Hematopoietic multipotent progenitor cell treated with erythropoietin and hydrocortisone succinate and interleukin-3 and kit ligand, for 8 days (in vitro differentiated cells): ENCODE measurements around the gene ZNF579.

ENCODE experiments used
- DNase-seq: peaks from one replicate; pipeline ENCODE4 v3.0.0-alpha.2; 2015

The ZNF579 gene

DNA sequence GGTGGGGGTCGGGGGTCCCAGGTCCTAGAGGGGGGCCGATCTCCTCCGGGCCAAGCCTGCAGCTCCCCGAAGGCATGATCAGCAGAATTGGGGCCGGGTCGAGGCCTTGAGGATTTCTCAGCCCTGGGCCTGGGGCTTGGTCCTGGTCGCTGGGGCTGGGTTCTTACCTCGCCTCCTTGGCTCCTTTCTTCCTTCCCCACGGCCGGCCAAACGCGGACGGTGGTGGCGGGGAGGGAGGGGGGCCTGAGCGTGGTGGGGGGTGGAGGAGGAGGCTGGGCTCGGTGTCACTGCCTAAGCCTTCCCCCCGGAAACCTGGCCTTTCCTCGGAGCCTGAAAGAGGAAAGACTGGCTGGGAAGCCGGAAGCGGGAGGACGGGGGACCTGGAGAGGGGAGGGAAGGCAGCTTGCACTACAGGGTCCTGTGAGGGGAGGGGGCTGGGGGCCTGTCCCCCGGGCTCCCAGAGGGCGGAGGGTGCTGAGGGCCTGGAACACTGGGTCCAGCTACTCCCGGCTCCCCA, at the start of gene ZNF579:
Gene ZNF579 (minus strand): TSS at position 221 of the 517 bp plus-strand sequence. CDS start 1,209 bp downstream, outside the sequence.
- peak; percentile 83 for DNase-seq

DNA sequence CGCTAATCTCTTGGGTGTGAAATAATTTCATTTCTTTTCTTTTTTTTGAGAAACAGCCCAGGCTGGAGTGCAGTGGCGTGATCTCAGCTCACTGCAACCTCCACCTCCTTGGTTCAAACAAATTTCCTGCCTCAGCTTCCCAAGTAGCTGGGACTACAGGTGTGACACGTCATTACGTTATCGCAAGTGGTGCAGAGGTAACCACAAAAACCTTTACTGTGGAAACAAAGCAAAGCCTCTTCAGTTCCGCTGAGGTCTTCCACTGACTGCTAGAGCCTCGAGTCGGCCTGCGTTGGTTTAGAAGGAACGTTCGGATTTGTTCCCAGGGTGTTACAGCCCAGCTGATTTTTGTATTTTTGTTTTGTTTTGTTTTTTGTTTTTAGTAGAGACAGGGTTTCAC, 45.7 kb upstream of the ZNF579 start:
- no peak for DNase-seq

DNA sequence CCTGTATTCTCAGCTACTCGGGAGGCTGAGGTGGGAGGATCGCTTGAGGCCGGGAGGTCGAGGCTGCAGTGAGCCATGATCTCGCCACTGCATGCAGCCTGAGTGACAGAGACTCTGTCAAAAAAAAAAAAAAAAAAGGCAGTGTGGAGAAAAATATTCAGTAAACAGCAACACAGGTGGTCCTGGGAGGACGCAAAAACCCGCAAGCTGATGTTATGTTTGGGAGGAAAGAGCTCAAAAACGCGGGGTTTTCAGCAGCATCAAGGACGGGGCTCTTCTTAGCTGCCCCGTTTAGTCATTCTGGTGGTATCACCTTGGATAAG, 44.3 kb upstream of the ZNF579 start:
- no peak for DNase-seq

DNA sequence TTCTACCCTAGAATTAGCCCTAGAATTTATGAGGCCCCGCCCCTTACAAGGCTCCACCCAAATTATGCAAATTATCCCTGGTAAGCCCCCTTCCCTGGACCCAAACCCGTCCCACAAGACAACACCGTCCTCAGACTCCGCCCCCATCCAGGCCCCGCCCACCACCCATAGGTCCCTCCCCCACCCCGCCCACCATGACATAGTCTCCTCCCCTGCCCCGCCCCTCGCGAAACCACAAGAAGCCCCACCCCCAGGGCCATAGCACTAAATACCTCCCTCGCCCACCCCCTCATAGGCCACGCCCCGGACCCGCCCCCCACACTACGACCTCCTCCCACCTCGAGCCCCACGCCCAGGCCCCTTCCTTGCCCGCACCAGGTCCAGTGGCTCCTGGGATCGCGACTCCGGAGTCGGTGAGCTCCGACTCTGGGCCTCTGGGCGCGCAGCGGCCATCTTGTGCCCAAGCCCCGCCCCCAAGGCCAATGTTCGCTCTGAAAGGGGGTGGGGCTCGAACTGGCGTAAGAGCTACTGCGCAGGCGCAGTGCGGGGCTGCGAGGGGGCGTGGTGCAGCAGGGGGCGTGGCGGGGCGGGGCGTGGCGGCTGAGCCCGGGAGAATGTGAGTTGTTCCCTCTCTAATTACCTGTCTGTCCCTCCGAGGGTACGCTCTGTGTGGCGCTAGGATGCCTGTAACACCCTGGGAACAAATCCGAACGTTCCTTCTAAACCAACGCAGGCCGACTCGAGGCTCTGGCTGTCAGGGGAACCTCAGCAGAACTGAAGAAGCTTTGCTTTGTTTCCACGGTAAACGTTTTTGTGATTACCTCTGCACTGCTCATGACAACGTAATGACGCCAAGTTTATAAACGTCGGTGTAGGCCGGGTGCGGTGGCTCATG, 43.7 kb upstream of the ZNF579 start, which contains the start of gene ZNF784:
Gene ZNF784 (minus strand): TSS at position 458 of the 895 bp plus-strand sequence. CDS start 5 bp downstream, at position 453.
- DNase-seq, result peak; percentile 91

- DNase-seq, result peak; percentile 39
Observed at GRCh38 chr19:55623561-55623960, 42.9 kb upstream of the ZNF579 start.

DNA sequence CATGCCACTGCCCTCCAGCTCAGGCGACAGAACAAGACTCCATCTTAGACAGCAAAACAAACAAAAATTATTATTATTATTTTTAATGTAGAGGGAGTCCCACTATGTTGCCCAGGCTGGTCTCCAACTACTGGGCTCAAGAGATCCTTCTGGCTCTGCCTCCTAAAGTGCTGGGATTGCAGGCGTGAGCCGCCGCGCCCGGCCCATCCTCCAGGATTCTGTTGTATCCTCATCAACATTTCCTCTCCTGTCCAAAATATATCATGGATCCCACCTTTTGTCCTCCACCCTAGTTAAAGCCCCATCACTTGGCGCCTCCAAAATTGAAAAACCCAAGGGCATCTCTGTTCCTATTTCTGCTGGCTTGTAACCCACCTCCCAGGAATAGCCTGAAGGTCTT, 42.5 kb upstream of the ZNF579 start:
- DNase-seq, result no peak

DNA sequence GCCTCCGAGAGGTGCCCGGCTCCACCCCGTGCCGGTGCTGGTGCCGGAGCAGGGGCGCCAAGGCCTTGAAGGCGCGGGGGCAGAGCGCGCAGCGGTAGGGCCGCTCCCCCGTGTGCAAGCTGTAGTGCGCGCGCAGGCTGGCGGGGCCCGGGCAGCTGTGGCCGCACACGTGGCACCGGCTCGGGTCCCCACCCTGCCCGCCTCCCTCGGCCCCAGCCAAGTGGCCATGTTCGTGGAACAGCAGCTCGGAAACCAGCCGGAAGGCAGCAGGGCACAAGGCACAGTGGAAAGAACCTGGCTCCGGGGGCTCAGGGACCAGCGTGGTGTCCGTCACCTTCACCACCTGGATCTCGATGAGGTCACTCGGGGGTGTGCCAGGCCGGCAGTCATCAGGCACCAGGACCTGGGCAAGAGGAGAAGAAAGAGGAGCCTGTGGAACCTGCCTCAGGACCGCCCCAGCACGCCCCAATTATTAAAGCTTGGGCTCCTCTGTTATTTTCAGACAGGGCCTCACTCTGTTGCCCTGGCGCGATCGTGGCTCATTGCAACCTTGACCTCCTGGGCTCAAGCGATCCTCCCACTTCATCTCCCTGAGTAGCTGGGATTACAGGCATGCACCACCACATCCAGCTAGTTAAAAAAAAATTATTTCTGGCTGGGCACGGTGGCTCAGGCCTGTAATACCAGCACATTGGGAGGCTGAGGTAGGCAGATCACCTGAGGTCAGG, 41.8 kb upstream of the ZNF579 start:
- no peak for DNase-seq

GRCh38 chr19:55621673-55622231, 41.1 kb upstream of the ZNF579 start:
- DNase-seq, result no peak

GRCh38 chr19:55621205-55621672, 40.6 kb upstream of the ZNF579 start:
- DNase-seq, result no peak

DNA sequence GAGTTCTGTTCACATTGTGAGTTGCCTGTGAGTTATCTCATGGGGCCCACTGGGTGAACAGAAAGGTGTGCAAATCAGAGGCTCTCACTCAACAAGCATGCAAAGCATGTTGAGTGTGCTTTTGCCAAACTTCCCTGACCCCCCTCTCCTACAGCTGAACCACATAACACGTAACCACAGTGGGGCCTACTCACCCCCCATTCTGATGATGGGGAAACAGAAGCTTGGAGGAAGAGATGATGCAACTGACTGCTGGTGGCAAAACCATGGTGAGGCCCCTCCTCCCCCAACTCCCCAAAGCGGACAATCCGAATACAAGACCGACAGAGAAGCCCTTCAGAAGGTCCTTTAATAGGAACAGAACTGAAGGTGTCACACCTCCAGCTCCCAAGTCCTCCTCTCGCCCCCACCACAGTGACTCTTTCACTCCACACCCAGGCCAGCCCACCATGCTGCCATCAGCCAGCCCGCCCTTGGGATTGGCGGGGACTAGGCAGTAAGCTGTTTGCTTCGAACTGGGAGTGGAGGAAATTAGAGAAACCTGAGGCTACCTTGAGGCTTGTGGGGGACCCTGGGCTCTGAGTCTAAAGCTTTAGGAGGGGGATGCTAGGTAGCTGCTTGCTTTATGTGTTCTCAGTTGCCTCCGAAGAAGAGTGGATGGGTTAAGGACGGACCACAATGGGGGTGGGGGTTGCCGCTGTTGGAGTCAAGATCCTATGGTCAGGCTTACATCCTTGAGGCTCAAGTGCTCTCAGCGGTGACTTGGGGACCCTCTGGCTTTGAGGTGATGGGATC, 40.0 kb upstream of the ZNF579 start:
- peak; percentile 38 for DNase-seq

GRCh38 chr19:55619286-55619685, 38.6 kb upstream of the ZNF579 start:
- no peak for DNase-seq

GRCh38 chr19:55618426-55618825, 37.8 kb upstream of the ZNF579 start:
- no peak for DNase-seq

GRCh38 chr19:55617426-55617825, 36.8 kb upstream of the ZNF579 start:
- DNase-seq, result no peak

DNA sequence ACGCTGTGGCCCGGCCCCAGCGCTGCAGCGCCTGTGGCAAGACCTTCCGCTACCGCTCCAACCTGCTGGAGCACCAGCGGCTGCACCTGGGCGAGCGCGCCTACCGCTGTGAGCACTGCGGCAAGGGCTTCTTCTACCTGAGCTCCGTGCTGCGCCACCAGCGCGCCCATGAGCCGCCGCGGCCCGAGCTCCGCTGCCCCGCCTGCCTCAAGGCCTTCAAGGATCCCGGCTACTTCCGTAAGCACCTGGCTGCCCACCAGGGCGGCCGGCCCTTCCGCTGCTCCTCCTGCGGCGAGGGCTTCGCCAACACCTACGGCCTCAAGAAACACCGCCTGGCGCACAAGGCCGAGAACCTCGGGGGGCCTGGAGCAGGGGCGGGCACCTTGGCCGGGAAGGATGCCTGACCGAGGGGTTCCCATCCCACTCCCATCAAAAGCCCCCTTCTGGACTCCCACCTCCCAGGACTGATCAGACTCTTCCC, 35.8 kb upstream of the ZNF579 start:
- DNase-seq, result no peak

DNA sequence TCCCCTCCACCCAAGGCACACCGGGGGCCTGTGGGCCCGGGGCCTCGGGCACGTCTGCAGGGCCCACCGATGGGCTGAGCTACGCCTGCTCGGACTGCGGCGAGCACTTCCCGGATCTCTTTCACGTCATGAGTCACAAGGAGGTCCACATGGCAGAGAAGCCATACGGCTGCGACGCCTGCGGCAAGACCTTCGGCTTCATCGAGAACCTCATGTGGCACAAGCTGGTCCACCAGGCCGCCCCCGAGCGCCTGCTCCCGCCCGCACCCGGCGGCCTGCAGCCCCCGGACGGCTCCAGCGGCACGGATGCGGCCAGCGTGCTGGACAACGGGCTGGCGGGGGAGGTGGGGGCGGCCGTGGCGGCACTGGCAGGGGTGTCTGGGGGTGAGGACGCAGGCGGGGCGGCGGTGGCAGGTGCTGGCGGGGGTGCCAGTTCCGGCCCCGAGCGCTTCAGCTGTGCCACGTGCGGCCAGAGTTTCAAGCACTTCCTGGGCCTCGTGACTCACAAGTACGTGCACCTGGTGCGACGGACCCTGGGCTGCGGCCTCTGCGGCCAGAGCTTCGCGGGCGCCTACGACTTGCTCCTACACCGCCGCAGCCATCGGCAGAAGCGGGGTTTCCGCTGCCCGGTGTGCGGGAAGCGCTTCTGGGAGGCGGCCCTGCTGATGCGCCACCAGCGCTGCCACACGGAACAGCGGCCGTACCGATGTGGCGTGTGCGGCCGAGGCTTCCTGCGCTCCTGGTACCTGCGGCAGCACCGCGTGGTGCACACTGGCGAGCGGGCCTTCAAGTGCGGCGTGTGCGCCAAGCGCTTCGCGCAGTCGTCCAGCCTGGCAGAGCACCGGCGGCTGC, 35.1 kb upstream of the ZNF579 start:
- DNase-seq, result no peak

DNA sequence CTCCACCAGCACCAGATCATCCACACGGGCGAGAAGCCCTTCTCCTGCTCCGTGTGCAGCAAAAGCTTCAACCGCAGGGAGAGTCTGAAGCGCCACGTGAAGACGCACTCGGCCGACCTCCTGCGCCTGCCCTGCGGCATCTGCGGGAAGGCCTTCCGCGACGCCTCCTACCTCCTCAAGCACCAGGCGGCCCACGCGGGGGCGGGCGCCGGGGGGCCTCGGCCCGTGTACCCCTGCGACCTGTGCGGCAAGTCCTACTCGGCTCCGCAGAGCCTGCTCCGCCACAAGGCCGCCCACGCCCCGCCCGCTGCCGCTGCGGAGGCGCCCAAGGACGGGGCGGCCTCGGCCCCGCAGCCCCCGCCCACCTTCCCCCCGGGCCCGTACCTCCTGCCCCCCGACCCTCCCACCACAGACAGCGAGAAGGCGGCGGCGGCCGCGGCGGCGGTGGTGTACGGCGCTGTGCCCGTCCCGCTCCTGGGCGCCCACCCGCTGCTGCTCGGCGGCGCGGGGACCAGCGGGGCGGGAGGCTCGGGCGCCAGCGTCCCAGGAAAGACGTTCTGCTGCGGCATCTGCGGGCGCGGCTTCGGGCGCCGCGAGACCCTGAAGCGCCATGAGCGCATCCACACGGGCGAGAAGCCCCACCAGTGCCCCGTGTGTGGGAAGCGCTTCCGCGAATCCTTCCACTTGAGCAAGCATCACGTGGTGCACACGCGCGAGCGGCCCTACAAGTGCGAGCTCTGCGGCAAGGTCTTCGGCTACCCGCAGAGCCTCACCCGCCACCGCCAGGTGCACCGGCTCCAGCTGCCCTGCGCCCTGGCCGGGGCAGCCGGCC, 34.3 kb upstream of the ZNF579 start:
- no peak for DNase-seq

DNA sequence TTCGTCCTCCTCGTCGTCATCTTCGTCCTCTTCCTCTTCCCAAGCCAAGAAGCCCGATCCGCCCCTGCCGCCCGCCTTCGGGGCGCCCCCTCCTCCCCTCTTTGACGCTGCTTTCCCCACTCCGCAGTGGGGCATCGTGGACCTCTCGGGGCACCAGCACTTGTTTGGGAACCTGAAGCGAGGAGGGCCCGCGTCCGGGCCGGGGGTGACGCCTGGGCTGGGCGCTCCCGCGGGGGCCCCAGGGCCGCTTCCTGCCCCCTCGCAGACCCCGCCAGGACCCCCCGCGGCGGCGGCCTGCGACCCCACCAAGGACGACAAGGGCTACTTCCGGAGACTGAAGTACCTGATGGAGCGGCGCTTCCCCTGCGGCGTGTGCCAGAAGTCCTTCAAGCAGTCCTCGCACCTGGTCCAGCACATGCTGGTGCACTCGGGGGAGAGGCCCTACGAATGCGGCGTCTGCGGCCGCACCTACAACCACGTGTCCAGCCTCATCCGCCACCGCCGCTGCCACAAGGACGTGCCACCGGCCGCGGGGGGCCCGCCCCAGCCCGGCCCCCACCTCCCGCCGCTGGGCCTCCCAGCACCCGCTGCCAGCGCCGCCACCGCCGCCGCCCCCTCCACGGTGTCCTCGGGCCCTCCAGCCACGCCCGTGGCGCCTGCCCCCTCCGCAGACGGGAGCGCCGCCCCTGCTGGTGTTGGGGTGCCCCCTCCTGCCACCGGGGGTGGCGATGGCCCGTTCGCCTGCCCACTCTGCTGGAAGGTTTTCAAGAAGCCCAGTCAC, 33.5 kb upstream of the ZNF579 start:
- DNase-seq, result no peak

- no peak for DNase-seq
Observed at GRCh38 chr19:55613396-55613795, 32.7 kb upstream of the ZNF579 start.

DNA sequence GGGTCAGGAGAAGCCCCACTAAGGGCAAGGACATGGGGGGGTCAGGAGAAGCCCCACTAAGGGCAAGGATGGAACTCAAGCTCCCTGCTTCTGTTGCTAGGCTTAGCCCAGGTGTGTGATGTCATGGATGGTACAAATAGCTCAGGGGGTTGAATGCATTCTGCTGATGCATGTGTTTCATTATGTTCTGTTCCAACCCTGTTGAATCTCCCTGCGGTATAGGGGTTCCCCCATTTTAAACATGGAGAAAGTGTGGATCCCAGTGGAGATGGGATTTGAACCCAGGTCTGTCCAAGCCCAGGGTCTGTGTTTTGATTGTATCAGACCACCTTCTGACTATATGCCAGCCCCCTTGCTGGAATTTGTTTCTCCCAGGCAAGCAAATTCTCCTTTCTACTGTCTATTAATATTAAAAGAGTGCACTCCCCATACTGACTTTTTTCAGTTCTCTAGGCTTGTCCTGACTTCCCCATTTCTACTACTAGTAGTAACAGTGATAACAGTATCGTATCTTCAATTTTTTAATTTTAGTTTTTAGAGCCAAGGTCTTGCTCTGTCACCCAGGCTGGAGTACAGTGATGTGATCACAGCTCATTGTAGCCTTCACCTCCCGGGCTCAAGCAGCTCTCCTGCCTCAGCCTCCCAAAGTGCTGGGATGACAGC, 31.5 kb upstream of the ZNF579 start:
- no peak for DNase-seq
